ENCODE data around the gene PRKCB.

The PRKCB gene

GRCh38 chr16:23990507-23990906 lies 154.7 kb downstream of the PRKCB start:
- Histone ChIP-seq H3K27ac (ENCODE audit: poor library complexity, severe bottlenecking) (no peak overlapping the region), H3K4me3 (ENCODE audit: severe bottlenecking) (no peak overlapping the region), H3K27me3 (ENCODE audit: insufficient read depth, poor library complexity, severe bottlenecking) (no peaks in the 10 kb centered on the region), H3K9me3 (ENCODE audit: severe bottlenecking) (no peaks in the 10 kb centered on the region), H3K36me3 (ENCODE audit: low read depth) (no peaks in the 10 kb centered on the region), H3K4me1 (ENCODE audit: insufficient read depth, poor library complexity, severe bottlenecking) (no peaks in the 10 kb centered on the region)
- ATAC-seq (ENCODE audit: low read depth) (no peak), DNase-seq (ENCODE audit: low spot score) (no peak)
- no peak for TF ChIP-seq CTCF (IDR thresholded peaks at IDR 0.05; ENCODE audit: poor library complexity, severe bottlenecking)

GRCh38 chr16:23991066-23991465 lies 155.3 kb downstream of the PRKCB start:
- no peaks in the 10 kb centered on the region for H3K36me3 ChIP-seq (ENCODE audit: low read depth)
- no peak for TF ChIP-seq CTCF (IDR thresholded peaks at IDR 0.05; ENCODE audit: poor library complexity, severe bottlenecking)
- DNase-seq (ENCODE audit: low spot score), result no peak
- H3K9me3 ChIP-seq (ENCODE audit: severe bottlenecking), result no peaks in the 10 kb centered on the region
- H3K27ac ChIP-seq (ENCODE audit: poor library complexity, severe bottlenecking), result no peak overlapping the region
- H3K4me3 ChIP-seq (ENCODE audit: severe bottlenecking), result no peak overlapping the region
- ATAC-seq (ENCODE audit: low read depth), result no peak
- no peaks in the 10 kb centered on the region for H3K27me3 ChIP-seq (ENCODE audit: insufficient read depth, poor library complexity, severe bottlenecking)
- H3K4me1 ChIP-seq (ENCODE audit: insufficient read depth, poor library complexity, severe bottlenecking), result no peaks in the 10 kb centered on the region

- Histone ChIP-seq H3K9me3 (ENCODE audit: severe bottlenecking) (no peaks in the 10 kb centered on the region), H3K27ac (ENCODE audit: poor library complexity, severe bottlenecking) (no peak overlapping the region), H3K4me3 (ENCODE audit: severe bottlenecking) (no peak overlapping the region), H3K4me1 (ENCODE audit: insufficient read depth, poor library complexity, severe bottlenecking) (no peaks in the 10 kb centered on the region), H3K27me3 (ENCODE audit: insufficient read depth, poor library complexity, severe bottlenecking) (no peaks in the 10 kb centered on the region), H3K36me3 (ENCODE audit: low read depth) (no peaks in the 10 kb centered on the region)
- no peak for DNase-seq (ENCODE audit: low spot score)
- no peak for TF ChIP-seq CTCF (IDR thresholded peaks at IDR 0.05; ENCODE audit: poor library complexity, severe bottlenecking)
- no peak for ATAC-seq (ENCODE audit: low read depth)
These were observed 158.8 kb downstream of the PRKCB start for GRCh38 chr16:23994615-23995014.

- Histone ChIP-seq H3K9me3 (ENCODE audit: severe bottlenecking) (no peaks in the 10 kb centered on the region), H3K27ac (ENCODE audit: poor library complexity, severe bottlenecking) (no peak overlapping the region), H3K4me3 (ENCODE audit: severe bottlenecking) (no peak overlapping the region), H3K27me3 (ENCODE audit: insufficient read depth, poor library complexity, severe bottlenecking) (no peaks in the 10 kb centered on the region), H3K4me1 (ENCODE audit: insufficient read depth, poor library complexity, severe bottlenecking) (no peaks in the 10 kb centered on the region), H3K36me3 (ENCODE audit: low read depth) (no peaks in the 10 kb centered on the region)
- ATAC-seq (ENCODE audit: low read depth) (peak; percentile 49; the same call in 2 of the 3 replicates), DNase-seq (ENCODE audit: low spot score) (no peak)
- TF ChIP-seq CTCF (IDR thresholded peaks at IDR 0.05; ENCODE audit: poor library complexity, severe bottlenecking), result no peak
These were observed 160.6 kb downstream of the PRKCB start for GRCh38 chr16:23996258-23996955.

GRCh38 chr16:23998771-23999170 lies 163.0 kb downstream of the PRKCB start:
- Histone ChIP-seq H3K4me3 (ENCODE audit: severe bottlenecking) (no peak overlapping the region), H3K27me3 (ENCODE audit: insufficient read depth, poor library complexity, severe bottlenecking) (no peaks in the 10 kb centered on the region), H3K27ac (ENCODE audit: poor library complexity, severe bottlenecking) (no peak overlapping the region), H3K36me3 (ENCODE audit: low read depth) (no peaks in the 10 kb centered on the region), H3K4me1 (ENCODE audit: insufficient read depth, poor library complexity, severe bottlenecking) (no peaks in the 10 kb centered on the region), H3K9me3 (ENCODE audit: severe bottlenecking) (no peaks in the 10 kb centered on the region)
- DNase-seq (ENCODE audit: low spot score) (no peak), ATAC-seq (ENCODE audit: low read depth) (no peak)
- TF ChIP-seq CTCF (IDR thresholded peaks at IDR 0.05; ENCODE audit: poor library complexity, severe bottlenecking), result no peak

Data from RWPE2 (cell line).